B cell (primary cell): Measurements from ENCODE around the gene TMEM254. TPM values are rescaled to one million over a fixed set of nuclear protein-coding genes. Genes with fewer than 3 reads are reported as not detected.

Source experiments
- ATAC-seq: fragments of 200-7000 bp; cut with Tn5 transposase; one replicate; pipeline ENCODE4 v1.10.0; 2021; ENCODE audit warnings: low read depth, mild to moderate bottlenecking, moderate number of reproducible peaks, moderate library complexity
- CTCF ChIA-PET: fragments of 350-600 bp; sonication (Branson Sonifier 250); formaldehyde crosslinking; loops from one replicate; lab custom pipeline; 2021; ENCODE audit warnings: antibody characterized with exemption, inconsistent platforms; lab: Charles Lee
- POLR2A ChIA-PET: fragments of 350-600 bp; sonication (Branson Sonifier 250); formaldehyde crosslinking; loops from one replicate; lab custom pipeline; 2021; ENCODE audit warnings: antibody characterized with exemption; lab: Charles Lee
- DNase-seq: peaks from one replicate; pipeline ENCODE4 v3.0.0; 2013
- H2AFZ ChIP-seq: 2 replicates; pipeline ENCODE4 v1.6.1; 2012; ENCODE audit warnings: mild to moderate bottlenecking, low read depth, low read length; ENCODE audit not compliant: insufficient read depth, poor library complexity, severe bottlenecking
- H3K27ac ChIP-seq, 2 donors: 1 replicate in 1 of 2; 2 replicates in 1 of 2; pipeline ENCODE4 v1.5.1; 2012 to 2013; ENCODE audit warnings: low read length in 2 of 2, mild to moderate bottlenecking in 2 of 2, moderate library complexity in 1 of 2
- H3K27me3 ChIP-seq, 4 experiments: fragments of 200-600 bp in 1 of 4; sonication (generic) in 1 of 4; replicated peaks in 1 of 4; 1 replicate in 2 of 4; 2 replicates in 2 of 4; pipeline versions ENCODE4 v1.6.1 to v1.7.0; 2013 to 2016; ENCODE audit warnings: low read length in 3 of 4, mild to moderate bottlenecking in 2 of 4, mixed read lengths in 1 of 4, moderate library complexity in 1 of 4; ENCODE audit not compliant: insufficient read depth in 4 of 4, control insufficient read depth in 3 of 4; ENCODE audit errors: control extremely low read depth in 1 of 4
- H3K36me3 ChIP-seq, 2 experiments: replicated peaks in 1 of 2; 1 replicate in 1 of 2; 2 replicates in 1 of 2; pipeline versions ENCODE4 v1.6.1 to v1.7.1; 2013; ENCODE audit warnings: low read length in 1 of 2; ENCODE audit not compliant: insufficient read depth in 2 of 2, control insufficient read depth in 1 of 2; ENCODE audit errors: control extremely low read depth in 1 of 2, extremely low read depth in 1 of 2
- H3K4me1 ChIP-seq, 2 donors: fragments of 200-600 bp in 1 of 2; sonication (generic) in 1 of 2; 1 replicate in 1 of 2; 2 replicates in 1 of 2; pipeline versions ENCODE4 v1.5.1 to v1.6.1; 2013 to 2017; ENCODE audit warnings: low read length in 2 of 2; ENCODE audit not compliant: control insufficient read depth in 2 of 2, insufficient read depth in 2 of 2
- H3K4me2 ChIP-seq: replicated peaks from 2 replicates; pipeline ENCODE3; 2012; ENCODE audit warnings: mild to moderate bottlenecking, low read depth, low read length; ENCODE audit not compliant: poor library complexity, severe bottlenecking
- H3K4me3 ChIP-seq, 5 experiments: fragments of 200-600 bp in 1 of 5; sonication (generic) in 1 of 5; 1 replicate in 3 of 5; 2 replicates in 2 of 5; pipeline versions ENCODE4 v1.5.1 to v1.7.0; 2011 to 2016; ENCODE audit warnings: low read length in 4 of 5, mild to moderate bottlenecking in 4 of 5, low read depth in 2 of 5, control low read depth in 1 of 5, moderate library complexity in 1 of 5; ENCODE audit not compliant: insufficient read depth in 1 of 5; ENCODE audit errors: control extremely low read depth in 1 of 5, extremely low read depth in 1 of 5
- H3K79me2 ChIP-seq: fragments of 200-600 bp; sonication (generic); one replicate; pipeline ENCODE4 v1.6.0; 2016; ENCODE audit warnings: low read length; ENCODE audit not compliant: control insufficient read depth, insufficient read depth
- H3K9ac ChIP-seq: fragments of 200-600 bp; sonication (generic); 2 replicates; pipeline ENCODE4 v1.6.1; 2017; ENCODE audit warnings: mild to moderate bottlenecking, low read length, moderate library complexity
- H3K9me3 ChIP-seq, 3 donors: one replicate each; pipeline versions ENCODE4 v1.6.1 to v1.7.1; 2013; ENCODE audit warnings: low read length in 2 of 3; ENCODE audit not compliant: control insufficient read depth in 2 of 3, insufficient read depth in 1 of 3; ENCODE audit errors: control extremely low read depth in 1 of 3
- H4K20me1 ChIP-seq: 2 replicates; pipeline ENCODE4 v1.6.0; 2012; ENCODE audit warnings: mild to moderate bottlenecking, low read length; ENCODE audit not compliant: insufficient read depth, control insufficient read depth, poor library complexity, severe bottlenecking
- H3K27ac Mint-ChIP-seq: one replicate; pipeline ENCODE4 v1.8.0; 2021; ENCODE audit warnings: mixed read lengths
- H3K27me3 Mint-ChIP-seq: one replicate; pipeline ENCODE4 v1.8.0; 2021; ENCODE audit warnings: mixed read lengths
- H3K4me1 Mint-ChIP-seq: one replicate; pipeline ENCODE4 v1.8.0; 2021; ENCODE audit warnings: mixed read lengths
- H3K4me3 Mint-ChIP-seq: one replicate; pipeline ENCODE4 v1.8.0; 2021; ENCODE audit warnings: mixed read lengths
- H3K9me3 Mint-ChIP-seq: one replicate; pipeline ENCODE4 v1.8.0; 2022; ENCODE audit warnings: mixed read lengths; ENCODE audit not compliant: insufficient read depth
- EZH2 ChIP-seq: IDR thresholded peaks from 2 replicates; pipeline ENCODE4 v1.6.1; 2012; ENCODE audit warnings: borderline replicate concordance, low read depth, mild to moderate bottlenecking, moderate library complexity, low read length; ENCODE audit not compliant: insufficient read depth, poor library complexity, severe bottlenecking
- WGBS: methylation state at CpG from one replicate; pipeline ENCODE4 v1.1.5; 2013; ENCODE audit warnings: missing lambda C conversion rate; ENCODE audit not compliant: insufficient coverage; 5-methylcytosine and 5-hydroxymethylcytosine counted together
- intact Hi-C: fragments of 100-400 bp; cut with micrococcal nuclease; formaldehyde crosslinking; loops from one replicate; pipeline ENCODE4 v1.10.0; 2022
- polyA plus RNA-seq: library from polyadenylated mRNA; depleted of rRNA; stranded (reverse); fragments of >200 nt; gene quantifications from 2 replicates; pipeline ENCODE4 v1.2.3, GENCODE V29; 2012
- total RNA-seq, 2 donors: library from RNA; stranded (reverse); fragments of 120-200 nt in 1 of 2; gene quantifications; 1 replicate in 1 of 2; 2 replicates in 1 of 2; pipeline versions ENCODE4 v1.2.3 to v1.2.4, GENCODE V29; 2013 to 2022
- TF ChIP-seq, protein P1 (sequence below): fragments of 200-600 bp; IDR thresholded peaks from one replicate; pipeline ENCODE4 v1.8.0; 2022; ENCODE audit warnings: antibody characterized with exemption, mild to moderate bottlenecking

Gene TMEM254
- total and polyA plus RNA-seq, 2 donors (not counting 1 experiment from before 2014, with no cell fraction given), result 9.8 to 13.1 TPM

GRCh38 chr10:80104066-80104926 lies 25.8 kb downstream of the TMEM254 start:
- POLR2A ChIA-PET, result no interaction called here

More at GRCh38 chr10:80104066-80104926, 25.8 kb downstream of the TMEM254 start:
- peaks cover 0 to 3% (median 0%) of the 10 kb centered on the region in 4 experiments for H3K27me3 ChIP-seq
- H3K9me3 ChIP-seq, result peaks cover 0 to 13% (median 11%) of the 10 kb centered on the region in 3 donors
- Mint-ChIP-seq H3K27ac (no peak overlapping the region), H3K4me1 (no peaks in the 10 kb centered on the region), H3K27me3 (no peaks in the 10 kb centered on the region), H3K9me3 (peaks cover 3% of the 10 kb centered on the region), H3K4me3 (no peak overlapping the region)
- DNase-seq (no peak), ATAC-seq (no peak)
- no peak overlapping the region for H3K27ac ChIP-seq
- no peaks in the 10 kb centered on the region for H3K4me1 ChIP-seq
- H2AFZ ChIP-seq, result no peak overlapping the region
- intact Hi-C loops, result no loop called here
- WGBS, result 77% methylated on average over 5 of the region's 10 CpGs
- H4K20me1 ChIP-seq, result no peaks in the 10 kb centered on the region
- TF ChIP-seq, protein P1, sequence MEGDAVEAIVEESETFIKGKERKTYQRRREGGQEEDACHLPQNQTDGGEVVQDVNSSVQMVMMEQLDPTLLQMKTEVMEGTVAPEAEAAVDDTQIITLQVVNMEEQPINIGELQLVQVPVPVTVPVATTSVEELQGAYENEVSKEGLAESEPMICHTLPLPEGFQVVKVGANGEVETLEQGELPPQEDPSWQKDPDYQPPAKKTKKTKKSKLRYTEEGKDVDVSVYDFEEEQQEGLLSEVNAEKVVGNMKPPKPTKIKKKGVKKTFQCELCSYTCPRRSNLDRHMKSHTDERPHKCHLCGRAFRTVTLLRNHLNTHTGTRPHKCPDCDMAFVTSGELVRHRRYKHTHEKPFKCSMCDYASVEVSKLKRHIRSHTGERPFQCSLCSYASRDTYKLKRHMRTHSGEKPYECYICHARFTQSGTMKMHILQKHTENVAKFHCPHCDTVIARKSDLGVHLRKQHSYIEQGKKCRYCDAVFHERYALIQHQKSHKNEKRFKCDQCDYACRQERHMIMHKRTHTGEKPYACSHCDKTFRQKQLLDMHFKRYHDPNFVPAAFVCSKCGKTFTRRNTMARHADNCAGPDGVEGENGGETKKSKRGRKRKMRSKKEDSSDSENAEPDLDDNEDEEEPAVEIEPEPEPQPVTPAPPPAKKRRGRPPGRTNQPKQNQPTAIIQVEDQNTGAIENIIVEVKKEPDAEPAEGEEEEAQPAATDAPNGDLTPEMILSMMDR, result no peak
- no peak for TF ChIP-seq EZH2
- no peaks in the 10 kb centered on the region for H3K79me2 ChIP-seq
- no peak overlapping the region for H3K4me3 ChIP-seq
- H3K4me2 ChIP-seq, result no peak overlapping the region
- H3K36me3 ChIP-seq, result no peaks in the 10 kb centered on the region
- CTCF ChIA-PET, result interaction anchor here (0.6 to 1.4 kb wide), 2 partner anchors 157 to 1844 kb away, joined by 4 read pairs; no protein-coding TSS in a partner anchor
- H3K9ac ChIP-seq, result no peak overlapping the region
